ENCODE results near the gene BGLAP.

The BGLAP gene

DNA sequence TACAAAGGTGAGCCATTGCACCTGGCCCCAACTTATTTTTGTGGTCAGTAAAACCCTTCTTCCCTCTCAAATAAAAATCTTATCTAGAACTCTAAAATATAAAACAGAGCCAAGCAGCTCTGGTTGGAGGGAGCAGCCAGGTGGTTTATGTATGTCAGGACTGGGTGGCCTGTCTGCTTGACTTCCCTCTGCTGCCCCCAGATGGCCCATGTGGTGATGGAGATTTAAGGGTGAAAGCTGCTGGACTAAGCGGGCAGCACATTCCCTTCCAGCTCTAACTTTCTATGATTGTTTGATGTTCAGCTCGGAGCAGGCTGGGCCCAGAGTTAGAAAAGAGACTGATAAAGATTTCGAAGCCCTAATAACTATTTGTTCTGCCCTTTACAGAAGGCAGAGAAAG is 17.8 kb downstream of the BGLAP start:
- TF ChIP-seq GATA2 (IDR thresholded peaks at IDR 0.05; ENCODE audit: low read depth, low read length), result no peak
- TF ChIP-seq GATA3 (IDR thresholded peaks at IDR 0.05; ENCODE audit: low read depth, low read length), result no peak

DNA sequence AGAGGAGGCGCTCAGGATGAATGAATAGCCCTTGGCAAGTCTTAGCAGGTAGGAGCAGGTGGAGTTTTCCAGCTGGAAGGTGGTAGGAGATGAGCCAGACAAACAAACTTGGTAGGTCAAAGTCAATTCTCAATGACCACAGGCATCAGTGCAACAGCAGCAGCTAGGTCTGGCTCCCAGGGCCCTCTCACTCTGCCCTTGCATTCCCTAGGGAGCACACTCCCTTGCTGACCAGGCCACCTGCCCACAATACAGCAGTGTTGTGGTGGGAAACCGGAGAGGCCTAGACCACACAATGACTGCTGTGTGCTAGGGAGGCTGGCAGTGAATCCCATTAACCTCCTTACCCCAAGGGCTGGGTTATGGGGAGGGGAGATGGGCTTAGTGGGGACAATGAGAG is 18.9 kb downstream of the BGLAP start:
- TF ChIP-seq GATA2 (IDR thresholded peaks at IDR 0.05; ENCODE audit: low read depth, low read length), result no peak
- TF ChIP-seq GATA3 (IDR thresholded peaks at IDR 0.05; ENCODE audit: low read depth, low read length), result no peak

DNA sequence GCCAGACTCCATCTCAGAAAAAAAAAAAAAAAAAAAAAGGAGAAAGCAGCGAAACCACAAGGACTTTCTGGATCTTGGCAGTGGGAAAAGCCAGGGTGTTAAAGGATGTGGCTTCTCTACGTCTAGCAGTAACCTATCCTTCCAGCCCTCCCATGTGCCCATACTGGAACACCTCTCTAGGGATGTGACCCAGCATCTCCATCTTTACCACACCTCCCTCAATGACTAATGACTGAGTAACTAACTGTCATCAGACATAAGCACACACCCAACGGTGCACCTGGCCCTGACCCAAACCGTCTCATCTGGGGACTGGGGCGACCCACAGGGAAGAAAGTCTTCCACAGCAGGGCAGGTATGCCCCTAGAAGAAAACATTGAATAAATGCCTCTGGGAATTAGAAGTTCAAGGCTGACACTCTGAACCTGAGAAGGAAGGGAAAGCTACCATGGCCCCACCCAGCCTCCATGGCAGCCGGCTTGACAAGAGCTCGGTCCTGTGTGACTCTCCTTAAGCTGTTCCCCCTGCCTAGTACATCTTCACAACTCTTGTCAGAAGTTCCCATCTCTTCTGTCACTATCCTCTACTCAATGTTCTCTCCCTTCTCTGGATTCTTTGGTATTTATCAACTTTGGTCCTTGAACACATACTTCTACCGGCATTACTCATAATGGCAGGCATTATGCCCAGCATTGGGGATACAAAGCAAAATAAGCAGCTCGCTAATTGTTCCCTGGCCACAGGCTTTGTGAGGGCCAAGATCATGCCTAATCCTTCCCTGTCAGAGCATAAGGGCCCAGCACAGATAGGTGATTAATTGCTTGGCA is 20.7 kb downstream of the BGLAP start:
- no peak for TF ChIP-seq GATA2 (IDR thresholded peaks at IDR 0.05; ENCODE audit: low read depth, low read length)
- TF ChIP-seq GATA3 (IDR thresholded peaks at IDR 0.05; ENCODE audit: low read depth, low read length), result no peak

DNA sequence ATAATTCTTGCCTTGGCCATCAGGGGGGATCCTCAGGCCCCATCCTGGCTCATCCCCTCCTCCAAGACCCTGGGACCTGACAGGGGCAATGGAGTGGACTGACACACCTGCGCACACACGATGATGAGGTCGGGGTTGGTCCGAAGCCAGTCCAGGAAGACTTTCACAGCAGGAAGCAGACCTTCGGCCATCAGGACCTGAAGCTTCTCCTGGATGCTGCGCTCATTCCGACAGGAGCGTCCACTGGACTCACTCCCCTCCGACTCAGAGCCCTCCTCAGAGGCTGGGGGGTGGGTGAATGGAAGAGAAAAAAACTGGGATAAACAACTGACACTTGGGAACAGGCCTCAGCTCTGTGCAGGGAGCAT is 21.3 kb downstream of the BGLAP start:
- TF ChIP-seq GATA3 (IDR thresholded peaks at IDR 0.05; ENCODE audit: low read depth, low read length) (no peak), GATA2 (IDR thresholded peaks at IDR 0.05; ENCODE audit: low read depth, low read length) (no peak)

DNA sequence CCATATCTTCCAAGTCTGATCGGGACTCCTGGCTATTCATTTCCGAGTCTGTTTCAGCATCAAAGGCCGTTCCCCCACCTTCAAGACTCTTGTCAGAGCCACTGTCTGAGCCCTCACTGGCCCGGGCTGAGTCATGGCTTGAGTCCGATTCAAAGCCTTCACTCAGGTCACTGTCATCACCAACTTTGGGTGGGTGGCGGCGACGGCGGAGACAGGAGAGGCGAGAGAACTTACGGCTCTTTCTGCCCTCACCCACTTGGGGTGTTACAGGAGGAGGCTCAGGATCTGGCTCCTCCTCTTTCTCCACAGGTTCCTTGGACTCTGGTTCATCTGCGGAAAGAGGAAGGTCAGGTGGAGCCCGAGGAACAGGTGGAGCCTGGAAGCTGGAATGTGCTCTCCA is 24.1 kb downstream of the BGLAP start:
- TF ChIP-seq GATA2 (IDR thresholded peaks at IDR 0.05; ENCODE audit: low read depth, low read length), result no peak

DNA sequence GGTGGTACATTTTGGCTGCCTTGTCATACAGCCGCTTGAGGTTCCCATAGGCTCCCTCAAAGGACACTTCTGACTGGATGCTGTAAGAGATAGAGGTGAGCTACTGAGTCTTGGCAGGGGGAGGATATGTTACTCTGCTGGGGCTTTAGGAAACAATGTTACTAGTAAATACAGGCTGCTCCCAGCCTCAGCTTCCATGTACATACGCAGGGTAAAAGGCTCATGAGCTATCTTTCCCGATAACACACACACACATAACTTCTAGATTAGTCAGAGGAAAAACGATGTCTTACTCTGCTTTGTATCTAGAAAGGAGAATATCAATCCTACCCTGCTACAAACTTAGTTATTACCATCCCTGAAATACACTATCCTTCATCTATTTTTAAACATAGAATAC is 26.4 kb downstream of the BGLAP start:
- TF ChIP-seq GATA3 (IDR thresholded peaks at IDR 0.05; ENCODE audit: low read depth, low read length) (no peak), GATA2 (IDR thresholded peaks at IDR 0.05; ENCODE audit: low read depth, low read length) (no peak)

DNA sequence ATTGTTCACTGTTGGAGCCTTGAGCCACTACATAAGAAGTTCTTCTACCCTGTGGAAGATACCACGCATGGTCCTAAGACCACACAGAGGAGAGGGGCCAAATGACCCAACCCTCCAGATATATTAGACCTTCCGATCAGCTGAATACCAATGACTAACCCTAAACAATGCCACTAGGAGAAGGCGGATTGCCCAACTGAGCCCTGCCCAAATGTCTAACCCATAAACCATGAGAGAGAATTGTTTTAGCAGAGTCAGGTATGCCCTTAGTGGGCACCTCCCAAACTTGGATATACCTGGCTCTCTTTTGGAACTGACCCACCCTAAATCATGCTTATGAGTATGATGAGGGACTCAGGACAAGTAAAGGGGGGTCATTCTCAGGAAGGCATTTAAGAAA is 28.3 kb downstream of the BGLAP start:
- TF ChIP-seq GATA3 (IDR thresholded peaks at IDR 0.05; ENCODE audit: low read depth, low read length) (no peak), GATA2 (IDR thresholded peaks at IDR 0.05; ENCODE audit: low read depth, low read length) (no peak)

DNA sequence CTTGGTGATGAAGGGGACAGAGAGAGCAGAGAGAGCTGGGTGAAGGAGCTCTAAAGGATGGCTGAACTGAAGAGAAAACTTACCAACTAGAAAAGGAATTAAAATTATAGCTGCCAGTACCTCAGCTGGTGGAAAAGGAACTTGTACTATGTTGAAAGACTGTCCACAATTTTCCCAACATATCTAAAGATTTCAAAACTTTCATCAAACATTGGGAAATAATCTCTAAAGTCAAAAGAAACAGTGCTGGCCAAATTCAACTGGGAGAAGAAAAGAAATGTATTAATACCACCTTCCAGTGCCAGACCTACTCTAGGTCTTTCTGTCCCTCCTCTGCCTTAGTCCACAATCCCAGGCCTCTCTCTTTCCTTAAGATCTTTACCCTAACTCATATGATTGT is 34.5 kb downstream of the BGLAP start:
- no peak for TF ChIP-seq GATA3 (IDR thresholded peaks at IDR 0.05; ENCODE audit: low read depth, low read length)
- TF ChIP-seq GATA2 (IDR thresholded peaks at IDR 0.05; ENCODE audit: low read depth, low read length), result no peak

DNA sequence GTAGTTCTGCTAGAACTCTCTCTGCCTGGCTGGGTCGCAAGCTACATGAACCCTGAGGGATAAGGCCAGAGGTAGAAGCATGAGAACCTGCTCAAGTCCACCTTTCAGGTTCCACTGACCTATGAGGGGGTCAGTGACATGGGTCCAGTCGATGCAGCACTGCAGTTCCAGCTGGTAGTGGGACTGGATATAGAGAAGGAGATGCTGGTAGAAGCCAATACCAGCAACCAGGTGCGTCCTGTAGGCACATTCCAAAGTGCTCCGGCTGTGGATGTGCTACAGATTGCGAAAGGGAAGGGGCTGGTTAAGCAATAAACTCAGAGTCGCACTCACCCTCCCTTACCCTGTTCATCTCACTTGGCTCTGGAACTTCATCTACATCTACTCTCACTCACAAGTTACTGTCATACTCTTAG is 35.0 kb downstream of the BGLAP start:
- TF ChIP-seq GATA2 (IDR thresholded peaks at IDR 0.05; ENCODE audit: low read depth, low read length) (no peak), GATA3 (IDR thresholded peaks at IDR 0.05; ENCODE audit: low read depth, low read length) (no peak)

DNA sequence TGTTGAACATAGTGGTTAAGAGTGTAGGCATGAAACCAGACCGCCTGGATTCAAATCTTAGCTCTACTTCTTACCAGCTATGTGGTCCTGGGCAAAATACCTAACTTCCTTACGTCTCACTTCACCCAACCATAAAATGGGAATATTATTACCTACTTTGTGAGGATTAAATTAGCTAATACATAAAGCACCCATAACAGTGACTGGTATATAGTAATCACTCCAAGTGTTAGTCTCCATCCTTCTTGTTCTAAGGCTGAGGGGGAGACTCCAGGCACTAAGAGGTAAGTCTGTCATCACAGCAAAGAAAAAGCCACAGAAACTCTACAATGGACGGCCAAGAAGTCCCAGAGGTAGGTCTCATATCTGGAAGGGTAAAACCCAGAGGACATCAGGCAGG is 37.9 kb downstream of the BGLAP start:
- TF ChIP-seq GATA2 (IDR thresholded peaks at IDR 0.05; ENCODE audit: low read depth, low read length) (no peak), GATA3 (IDR thresholded peaks at IDR 0.05; ENCODE audit: low read depth, low read length) (no peak)

DNA sequence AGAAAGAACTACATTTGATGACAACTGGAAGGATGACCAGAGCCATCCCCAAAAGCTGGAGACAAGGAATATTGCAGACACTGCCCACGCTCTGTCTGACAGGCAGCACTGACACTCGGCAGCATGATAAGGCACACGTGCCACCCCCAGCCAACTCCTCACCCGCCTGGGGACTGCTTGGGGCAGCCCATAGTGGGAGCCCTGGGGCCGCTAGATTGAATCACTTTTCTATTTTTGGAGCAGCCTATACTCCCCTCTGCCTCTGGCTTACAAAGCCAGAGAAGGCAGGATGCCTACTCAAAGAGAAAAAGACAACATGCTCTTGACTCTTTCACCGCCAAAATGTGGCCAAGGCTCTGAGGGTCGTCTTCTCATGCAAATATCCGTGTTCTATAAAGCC is 39.3 kb downstream of the BGLAP start:
- TF ChIP-seq GATA3 (IDR thresholded peaks at IDR 0.05; ENCODE audit: low read depth, low read length), result no peak
- no peak for TF ChIP-seq GATA2 (IDR thresholded peaks at IDR 0.05; ENCODE audit: low read depth, low read length)

DNA sequence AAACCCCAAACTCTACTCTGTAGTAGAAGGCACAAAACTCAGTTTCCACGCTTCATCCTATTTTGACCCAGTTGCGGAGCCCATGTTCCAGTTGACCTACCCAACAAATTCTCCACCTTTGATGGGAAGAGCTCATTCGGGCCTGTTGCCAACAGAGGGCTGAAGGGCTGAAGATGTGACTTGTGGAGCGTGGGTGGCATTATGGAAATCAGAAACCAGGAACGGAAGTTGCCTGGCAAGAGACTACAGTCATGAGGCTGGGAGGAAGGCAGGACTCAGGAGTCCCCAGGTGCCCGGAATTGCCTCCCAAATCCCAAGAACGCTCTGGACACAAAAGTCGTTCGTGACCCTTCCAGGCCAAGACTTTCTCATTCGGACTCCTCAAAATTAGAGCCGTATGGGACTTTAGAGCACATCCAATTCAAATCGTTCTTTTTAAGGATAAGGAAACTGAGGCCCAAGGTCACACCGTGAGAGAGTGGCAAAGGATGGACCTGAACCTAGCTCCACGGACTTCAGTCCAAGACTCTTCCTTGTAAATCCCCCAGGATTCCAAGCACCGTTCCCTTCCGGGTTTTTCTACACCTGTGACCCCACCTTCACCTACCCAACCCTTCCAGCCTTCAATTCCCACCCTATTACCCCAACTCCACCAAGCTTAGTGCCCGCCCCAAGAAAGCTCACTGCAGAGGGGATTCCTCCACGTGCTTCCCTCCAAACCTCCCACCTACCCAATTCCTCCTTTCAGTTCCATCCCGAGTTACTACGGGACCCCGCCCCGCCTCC is 39.9 kb downstream of the BGLAP start:
- TF ChIP-seq GATA2 (IDR thresholded peaks at IDR 0.05; ENCODE audit: low read depth, low read length) (no peak), GATA3 (IDR thresholded peaks at IDR 0.05; ENCODE audit: low read depth, low read length) (no peak)

DNA sequence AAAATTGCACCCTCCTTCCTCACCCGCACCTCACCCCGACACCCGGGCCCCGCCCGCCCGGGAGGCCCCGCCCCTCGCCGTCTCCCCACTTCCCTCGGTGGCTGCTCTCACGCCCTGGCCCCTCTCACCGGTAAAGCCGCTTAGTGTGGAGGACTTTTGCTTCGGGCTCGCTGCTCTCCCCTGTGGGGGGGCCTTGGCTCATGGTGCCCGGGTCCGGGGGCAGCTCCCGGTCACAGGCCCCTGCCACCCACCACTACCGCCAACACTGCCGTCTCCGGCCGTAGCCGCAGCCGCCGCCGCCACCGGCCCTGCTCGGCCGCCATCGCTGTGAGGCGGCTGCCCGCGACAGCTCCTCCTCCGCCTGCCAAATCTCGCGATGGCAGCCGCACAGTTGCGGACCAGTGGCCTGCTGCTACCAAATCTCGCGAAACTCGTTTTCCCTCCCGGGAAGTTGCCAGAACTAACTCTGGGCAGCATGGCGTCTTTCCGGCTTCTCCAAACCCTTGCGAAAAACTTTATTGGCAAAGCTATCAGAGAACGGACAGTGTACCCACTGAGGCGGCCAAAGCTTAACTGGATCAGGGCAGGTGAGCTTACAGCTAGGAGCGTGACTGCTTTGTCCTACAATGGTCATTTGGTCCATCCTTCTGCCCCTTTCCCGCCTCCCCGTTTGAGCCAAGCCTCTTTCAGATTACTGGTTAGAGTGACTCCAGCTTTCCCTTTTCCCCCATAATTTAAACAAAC is 40.7 kb downstream of the BGLAP start, which contains the start of gene SMG5:
SMG5 (minus strand) TSS at position 347 of the 744 bp plus-strand sequence; CDS start at position 202, 145 bp downstream.
- TF ChIP-seq GATA3 (IDR thresholded peaks at IDR 0.05; ENCODE audit: low read depth, low read length) (no peak), GATA2 (IDR thresholded peaks at IDR 0.05; ENCODE audit: low read depth, low read length) (no peak)

DNA sequence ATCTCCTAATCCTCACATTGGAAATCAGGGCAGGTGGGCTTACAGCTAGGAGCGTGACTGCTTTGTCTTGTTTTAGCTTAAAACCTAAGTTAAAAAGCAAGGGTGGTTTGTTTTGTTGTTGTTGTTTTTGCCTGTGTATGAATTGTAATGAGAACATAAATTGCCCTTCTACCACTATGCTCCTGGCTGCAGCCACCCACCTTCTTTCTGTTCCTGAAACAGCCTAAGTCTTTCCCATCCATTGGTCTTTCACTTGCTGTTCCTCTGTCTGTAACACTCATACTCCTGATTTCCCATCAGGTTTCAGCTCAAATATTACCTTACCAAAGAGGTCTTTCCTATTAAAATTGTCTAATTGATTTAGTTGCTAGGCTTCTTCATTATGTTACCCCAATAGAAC is 41.5 kb downstream of the BGLAP start:
- TF ChIP-seq GATA2 (IDR thresholded peaks at IDR 0.05; ENCODE audit: low read depth, low read length) (no peak), GATA3 (IDR thresholded peaks at IDR 0.05; ENCODE audit: low read depth, low read length) (no peak)

All from SH-SY5Y (cell line).